Measurements from ENCODE around the gene UBL3. TPM values are rescaled to one million over a fixed set of nuclear protein-coding genes. Genes with fewer than 3 reads are reported as not detected.

The UBL3 gene
- total RNA-seq, 4 donors from 2014 or later: 18.2 to 37.5 (median 25.8) TPM

DNA sequence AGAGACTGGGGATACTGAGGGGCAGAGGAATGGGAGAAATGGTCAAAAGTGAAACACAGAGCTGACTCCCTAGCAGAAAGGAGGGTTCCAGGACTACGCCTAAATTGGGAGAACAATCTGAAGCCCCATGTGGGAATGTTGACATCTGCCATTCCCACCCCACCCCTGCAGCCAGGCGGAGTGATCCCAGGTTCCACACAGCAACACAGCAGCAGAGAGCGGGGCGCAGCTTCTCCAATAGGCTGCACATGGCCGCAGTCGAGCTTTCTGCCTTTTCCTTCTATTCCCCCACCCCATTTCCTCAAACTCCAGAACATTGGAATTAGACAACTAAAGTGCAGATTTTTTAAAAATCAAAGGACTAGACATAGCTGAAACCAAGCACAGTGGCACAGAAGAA, 104.7 kb downstream of the UBL3 start:
- TF ChIP-seq, protein P1, sequence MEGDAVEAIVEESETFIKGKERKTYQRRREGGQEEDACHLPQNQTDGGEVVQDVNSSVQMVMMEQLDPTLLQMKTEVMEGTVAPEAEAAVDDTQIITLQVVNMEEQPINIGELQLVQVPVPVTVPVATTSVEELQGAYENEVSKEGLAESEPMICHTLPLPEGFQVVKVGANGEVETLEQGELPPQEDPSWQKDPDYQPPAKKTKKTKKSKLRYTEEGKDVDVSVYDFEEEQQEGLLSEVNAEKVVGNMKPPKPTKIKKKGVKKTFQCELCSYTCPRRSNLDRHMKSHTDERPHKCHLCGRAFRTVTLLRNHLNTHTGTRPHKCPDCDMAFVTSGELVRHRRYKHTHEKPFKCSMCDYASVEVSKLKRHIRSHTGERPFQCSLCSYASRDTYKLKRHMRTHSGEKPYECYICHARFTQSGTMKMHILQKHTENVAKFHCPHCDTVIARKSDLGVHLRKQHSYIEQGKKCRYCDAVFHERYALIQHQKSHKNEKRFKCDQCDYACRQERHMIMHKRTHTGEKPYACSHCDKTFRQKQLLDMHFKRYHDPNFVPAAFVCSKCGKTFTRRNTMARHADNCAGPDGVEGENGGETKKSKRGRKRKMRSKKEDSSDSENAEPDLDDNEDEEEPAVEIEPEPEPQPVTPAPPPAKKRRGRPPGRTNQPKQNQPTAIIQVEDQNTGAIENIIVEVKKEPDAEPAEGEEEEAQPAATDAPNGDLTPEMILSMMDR (IDR thresholded peaks at IDR 0.05): no peak
- no peak for TF ChIP-seq POLR2A (IDR thresholded peaks at IDR 0.05)
- Histone ChIP-seq H3K9me3 (no peaks in the 10 kb centered on the region), H3K4me1 (peaks cover 0 to 4% (median 0%) of the 10 kb centered on the region in 4 donors), H3K4me3 (no peak overlapping the region), H3K27ac (no peak overlapping the region), H3K36me3 (no peaks in the 10 kb centered on the region), H3K27me3 (no peaks in the 10 kb centered on the region)
- DNase-seq: no peak

DNA sequence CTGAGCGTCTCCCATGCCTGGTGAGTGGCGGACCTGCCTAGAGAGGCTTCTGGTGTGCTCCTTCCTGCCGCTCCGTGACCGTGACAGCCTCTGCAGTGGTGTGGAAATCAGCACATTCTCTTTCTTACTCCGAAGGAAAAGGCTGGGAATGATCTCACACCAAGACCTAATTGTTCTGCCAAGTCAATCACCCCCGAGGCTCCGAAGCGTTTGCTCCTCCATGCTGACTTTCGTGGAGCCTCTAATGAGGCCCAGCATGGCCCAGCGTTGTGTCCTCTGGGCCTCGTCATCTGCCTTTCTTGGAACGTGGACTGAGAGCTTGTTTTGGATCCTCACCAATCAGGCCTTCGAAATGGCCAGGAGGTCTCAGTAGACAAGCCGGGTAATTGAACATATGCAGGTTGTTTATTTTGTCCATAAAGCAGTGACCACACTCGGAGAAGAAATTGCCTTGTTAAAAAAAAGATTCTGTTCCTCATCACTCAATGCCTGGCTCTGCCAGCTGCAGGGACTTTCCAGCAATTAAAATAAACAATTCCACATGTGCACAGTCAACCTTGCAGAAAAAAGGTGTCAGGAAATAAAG, 107.1 kb downstream of the UBL3 start:
- H3K4me1 ChIP-seq: peaks cover 0 to 4% (median 0%) of the 10 kb centered on the region in 4 donors
- no peak overlapping the region for H3K27ac ChIP-seq
- H3K36me3 ChIP-seq: no peaks in the 10 kb centered on the region
- no peaks in the 10 kb centered on the region for H3K9me3 ChIP-seq
- no peak overlapping the region for H3K4me3 ChIP-seq
- no peaks in the 10 kb centered on the region for H3K27me3 ChIP-seq
- TF ChIP-seq, protein P1 (IDR thresholded peaks at IDR 0.05): no peak
- no peak for DNase-seq

DNA sequence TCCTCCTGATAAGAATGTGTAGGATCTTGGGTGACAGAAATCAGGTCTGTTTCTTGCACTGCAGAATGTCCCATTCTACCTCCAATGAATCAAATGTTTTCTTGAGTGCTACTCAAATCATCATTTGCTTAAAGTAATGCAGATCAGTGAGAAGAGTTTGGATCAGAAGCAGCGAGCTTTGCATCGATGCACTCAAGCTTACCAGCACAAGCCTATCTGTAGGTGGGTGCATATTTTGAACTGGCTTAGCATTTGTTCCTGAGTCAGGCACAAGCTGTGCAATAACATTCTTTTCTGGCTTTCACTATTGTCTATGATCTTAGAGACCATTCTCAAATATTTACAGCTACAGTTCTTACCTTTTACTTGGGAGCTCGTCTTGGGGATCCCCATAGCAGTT, 109.5 kb downstream of the UBL3 start:
- Histone ChIP-seq H3K27ac (no peak overlapping the region), H3K4me3 (no peak overlapping the region), H3K36me3 (no peaks in the 10 kb centered on the region), H3K27me3 (no peaks in the 10 kb centered on the region), H3K9me3 (no peaks in the 10 kb centered on the region), H3K4me1 (peaks cover 0 to 1% (median 0%) of the 10 kb centered on the region in 4 donors)
- DNase-seq: no peak
- TF ChIP-seq, protein P1 (IDR thresholded peaks at IDR 0.05): no peak
- no peak for TF ChIP-seq POLR2A (IDR thresholded peaks at IDR 0.05)

GRCh38 chr13:29737061-29737460, 113.4 kb downstream of the UBL3 start:
- Histone ChIP-seq H3K27ac (no peak overlapping the region), H3K9me3 (no peaks in the 10 kb centered on the region), H3K4me3 (no peak overlapping the region), H3K27me3 (no peaks in the 10 kb centered on the region), H3K4me1 (no peaks in the 10 kb centered on the region), H3K36me3 (no peaks in the 10 kb centered on the region)
- no peak for DNase-seq
- TF ChIP-seq, protein P1 (IDR thresholded peaks at IDR 0.05): no peak
- TF ChIP-seq POLR2A (IDR thresholded peaks at IDR 0.05): no peak

DNA sequence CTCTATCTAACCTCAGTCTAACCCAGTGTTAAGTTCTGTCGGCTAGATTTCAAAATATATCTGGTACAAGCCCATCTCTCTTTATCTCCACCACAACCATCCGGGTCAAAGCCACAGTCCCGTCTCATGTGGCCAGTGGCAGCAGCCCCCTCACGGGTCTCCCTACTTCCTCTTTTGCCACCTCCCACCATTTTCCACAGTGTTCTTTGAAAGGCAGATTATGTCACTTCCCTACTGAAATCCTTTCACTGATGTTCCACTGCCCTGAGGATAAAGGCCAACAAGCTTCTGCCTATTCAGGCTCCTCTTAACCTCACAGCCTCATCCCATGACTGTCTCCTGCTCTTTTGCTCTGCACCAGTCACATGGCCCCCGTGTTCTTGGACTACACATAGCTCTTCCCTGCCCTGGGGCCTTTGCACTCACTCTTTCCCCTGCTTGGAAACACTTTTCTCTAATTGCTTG, 117.2 kb downstream of the UBL3 start:
- Histone ChIP-seq H3K27ac (no peak overlapping the region), H3K36me3 (no peaks in the 10 kb centered on the region), H3K4me1 (no peaks in the 10 kb centered on the region), H3K27me3 (no peaks in the 10 kb centered on the region), H3K4me3 (no peak overlapping the region), H3K9me3 (no peaks in the 10 kb centered on the region)
- TF ChIP-seq, protein P1 (IDR thresholded peaks at IDR 0.05): no peak
- TF ChIP-seq POLR2A (IDR thresholded peaks at IDR 0.05): no peak
- DNase-seq: no peak

GRCh38 chr13:29730253-29730652, 120.2 kb downstream of the UBL3 start:
- TF ChIP-seq, protein P1 (IDR thresholded peaks at IDR 0.05): no peak
- no peak for TF ChIP-seq POLR2A (IDR thresholded peaks at IDR 0.05)
- no peak for DNase-seq
- Histone ChIP-seq H3K27me3 (no peaks in the 10 kb centered on the region), H3K4me3 (no peak overlapping the region), H3K36me3 (no peaks in the 10 kb centered on the region), H3K4me1 (no peaks in the 10 kb centered on the region), H3K9me3 (no peaks in the 10 kb centered on the region), H3K27ac (no peak overlapping the region)

Data from Peyer's patch (tissue), 4 donors.